ENCODE results near the gene TEKT2. TPM values are rescaled to one million over a fixed set of nuclear protein-coding genes. Genes with fewer than 3 reads are reported as not detected.

The TEKT2 gene
- total RNA-seq, 4 donors from 2014 or later, result 0.24 to 1.1 (median 0.44) TPM; not detected in 1

DNA sequence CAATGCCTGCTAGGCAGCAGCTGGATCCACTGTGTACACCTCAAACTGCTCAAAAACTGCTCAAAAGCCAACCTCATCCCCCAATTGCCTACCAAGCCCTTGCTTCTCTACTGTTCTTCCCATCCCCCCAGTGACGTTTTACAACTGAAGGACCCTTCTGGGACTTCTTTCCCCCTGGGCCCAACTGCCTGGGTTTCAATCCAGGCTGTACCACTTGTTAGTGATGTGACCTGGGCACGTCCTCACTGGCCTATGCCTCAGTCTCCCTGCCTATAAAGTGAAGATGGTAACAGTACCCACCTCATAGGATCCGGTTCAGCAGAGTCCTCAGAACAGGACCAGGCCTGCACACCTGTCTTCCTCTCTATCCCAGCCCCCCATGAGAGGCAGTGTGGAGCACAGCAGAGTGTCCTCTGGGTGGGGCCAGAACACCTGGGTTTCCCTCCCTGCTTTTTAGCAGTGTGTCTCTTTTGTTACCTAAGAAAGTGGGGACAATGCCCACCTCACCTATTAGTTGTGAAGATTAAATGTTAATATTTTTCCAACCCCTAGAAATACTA lies 1.9 kb upstream of the TEKT2 start:
- TF ChIP-seq, protein P1, sequence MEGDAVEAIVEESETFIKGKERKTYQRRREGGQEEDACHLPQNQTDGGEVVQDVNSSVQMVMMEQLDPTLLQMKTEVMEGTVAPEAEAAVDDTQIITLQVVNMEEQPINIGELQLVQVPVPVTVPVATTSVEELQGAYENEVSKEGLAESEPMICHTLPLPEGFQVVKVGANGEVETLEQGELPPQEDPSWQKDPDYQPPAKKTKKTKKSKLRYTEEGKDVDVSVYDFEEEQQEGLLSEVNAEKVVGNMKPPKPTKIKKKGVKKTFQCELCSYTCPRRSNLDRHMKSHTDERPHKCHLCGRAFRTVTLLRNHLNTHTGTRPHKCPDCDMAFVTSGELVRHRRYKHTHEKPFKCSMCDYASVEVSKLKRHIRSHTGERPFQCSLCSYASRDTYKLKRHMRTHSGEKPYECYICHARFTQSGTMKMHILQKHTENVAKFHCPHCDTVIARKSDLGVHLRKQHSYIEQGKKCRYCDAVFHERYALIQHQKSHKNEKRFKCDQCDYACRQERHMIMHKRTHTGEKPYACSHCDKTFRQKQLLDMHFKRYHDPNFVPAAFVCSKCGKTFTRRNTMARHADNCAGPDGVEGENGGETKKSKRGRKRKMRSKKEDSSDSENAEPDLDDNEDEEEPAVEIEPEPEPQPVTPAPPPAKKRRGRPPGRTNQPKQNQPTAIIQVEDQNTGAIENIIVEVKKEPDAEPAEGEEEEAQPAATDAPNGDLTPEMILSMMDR (IDR thresholded peaks at IDR 0.05), result no peak

DNA sequence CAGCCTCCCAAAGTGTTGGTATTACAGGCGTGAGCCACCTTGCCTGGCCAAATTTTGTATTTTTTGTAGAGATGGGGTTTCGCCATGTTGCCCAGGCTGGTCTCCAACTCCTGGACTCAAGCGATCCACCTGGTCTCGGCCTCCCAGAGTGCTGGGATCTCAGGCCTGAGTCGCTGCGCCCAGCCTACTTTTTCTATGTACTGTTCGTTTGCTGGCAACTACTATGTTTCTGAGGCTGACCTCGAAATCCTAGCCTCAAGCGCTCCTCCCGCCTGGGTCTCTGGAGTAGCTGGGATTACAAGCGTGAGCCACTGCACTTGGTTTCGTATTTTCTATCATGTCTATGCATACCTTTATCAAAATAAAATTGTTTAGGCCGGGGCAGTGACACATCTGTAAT lies 675 bp upstream of the TEKT2 start:
- TF ChIP-seq, protein P1 (IDR thresholded peaks at IDR 0.05), result no peak
- ATAC-seq (ENCODE audit: low FRiP score) (no peak), DNase-seq (ENCODE audit: low spot score) (no peak)

More for the DNA sequence above, 1.9 kb upstream of the TEKT2 start:
- no peak for DNase-seq (ENCODE audit: low spot score)
- ATAC-seq (ENCODE audit: low FRiP score), result no peak

DNA sequence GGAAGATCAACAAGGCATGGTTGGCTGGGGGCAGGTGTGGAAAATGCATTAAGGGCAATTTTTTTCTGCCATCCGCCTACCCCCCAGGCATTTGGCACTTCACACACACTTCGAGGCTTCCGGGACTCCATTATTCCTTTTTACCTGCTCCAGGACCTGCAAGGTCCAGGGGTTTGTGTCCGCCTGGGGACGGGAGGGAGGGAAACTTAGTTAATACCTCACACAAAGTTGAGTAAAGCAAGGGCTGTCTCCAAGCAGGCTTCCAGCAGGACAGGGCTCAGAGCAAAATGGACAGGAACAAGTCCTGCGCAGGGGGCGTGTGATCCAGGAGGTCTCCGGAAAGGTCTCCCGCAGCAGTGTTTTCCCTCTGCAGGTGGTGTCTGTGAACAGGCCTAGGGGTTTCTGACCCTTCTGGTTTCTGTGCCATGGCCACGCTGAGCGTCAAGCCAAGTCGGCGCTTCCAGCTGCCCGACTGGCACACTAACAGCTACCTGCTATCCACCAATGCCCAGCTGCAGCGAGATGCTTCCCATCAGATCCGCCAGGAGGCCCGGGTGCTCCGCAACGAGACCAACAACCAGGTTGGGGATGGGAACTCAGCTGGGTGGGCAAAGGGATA lies 712 bp downstream of the TEKT2 start:
- TF ChIP-seq, protein P1 (IDR thresholded peaks at IDR 0.05), result no peak
- ATAC-seq (ENCODE audit: low FRiP score), result no peak
- no peak for DNase-seq (ENCODE audit: low spot score)

- no peak for DNase-seq (ENCODE audit: low spot score)
- TF ChIP-seq, protein P1 (IDR thresholded peaks at IDR 0.05), result no peak
- ATAC-seq (ENCODE audit: low FRiP score), result no peak
Measured at GRCh38 chr1:36085126-36085525, 1.2 kb downstream of the TEKT2 start.

DNA sequence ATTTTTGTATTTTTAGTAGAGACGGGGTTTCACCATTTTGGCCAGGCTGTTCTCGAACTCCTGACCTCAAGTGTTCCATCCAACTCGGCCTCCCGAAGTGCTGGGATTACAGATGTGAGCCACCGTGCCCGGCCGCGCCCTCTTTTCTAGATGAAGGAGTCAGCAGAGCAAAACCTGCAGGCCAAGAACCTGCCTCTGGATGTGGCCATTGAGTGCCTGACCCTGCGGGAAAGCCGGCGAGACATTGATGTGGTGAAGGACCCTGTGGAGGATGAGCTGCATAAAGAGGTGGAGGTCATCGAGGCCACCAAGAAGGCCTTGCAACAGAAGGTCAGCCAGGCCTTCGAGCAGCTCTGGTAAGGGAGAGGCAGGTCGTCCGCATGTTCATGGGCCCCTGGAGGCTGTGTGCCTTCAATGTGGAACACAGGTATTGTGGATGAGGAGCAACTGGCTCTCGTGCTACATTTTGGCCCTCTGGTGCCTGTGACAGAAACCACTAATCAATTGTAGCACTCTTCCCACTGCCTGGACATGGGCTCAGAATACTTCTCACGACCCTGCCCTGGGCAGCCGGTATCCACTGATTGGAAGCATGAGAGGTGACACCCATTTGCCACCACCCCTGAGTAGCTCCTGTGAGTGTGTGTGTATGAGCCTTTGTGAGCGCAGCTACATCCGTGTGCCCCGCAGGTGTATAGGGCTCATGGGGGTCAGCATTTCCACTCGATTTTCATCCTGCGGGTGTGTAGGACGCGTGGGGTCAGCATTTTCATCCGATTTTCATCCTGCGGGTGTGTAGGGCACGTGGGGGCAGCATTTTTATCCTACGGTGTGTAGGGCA lies 2.0 kb downstream of the TEKT2 start:
- DNase-seq (ENCODE audit: low spot score), result no peak
- TF ChIP-seq, protein P1 (IDR thresholded peaks at IDR 0.05), result no peak

GRCh38 chr1:36086529-36087232 lies 2.8 kb downstream of the TEKT2 start:
- no peak for DNase-seq (ENCODE audit: low spot score)

More for the DNA sequence above, 2.0 kb downstream of the TEKT2 start:
- no peak for ATAC-seq (ENCODE audit: low FRiP score)

More at GRCh38 chr1:36086529-36087232, 2.8 kb downstream of the TEKT2 start:
- no peak for ATAC-seq (ENCODE audit: low FRiP score)
- TF ChIP-seq, protein P1 (IDR thresholded peaks at IDR 0.05), result no peak
